GM13976 (cell line): ENCODE results near the gene AFF4.
"Not testable (repeated sequence)": the region's sequence is repeated elsewhere in the genome, so short reads cannot be mapped to it uniquely, and the experiment has no call there.

ENCODE experiments used
- DNase-seq: peaks from one replicate; pipeline ENCODE4 v3.0.0; 2012; ENCODE audit warnings: low spot score
- in situ Hi-C: fragments of 300-500 bp; cut with MboI; formaldehyde crosslinking; loops from one replicate; pipeline ENCODE4 v1.12.0; 2022; ENCODE audit warnings: low sequenced_read_pairs, mixed read lengths, inconsistent platforms; ENCODE audit not compliant: unreplicated experiment
- TF ChIP-seq, protein P1 (sequence below): IDR thresholded peaks from 2 replicates; pipeline ENCODE4 v1.5.1; 2012; ENCODE audit warnings: borderline replicate concordance, mild to moderate bottlenecking; ENCODE audit not compliant: insufficient read depth; ENCODE audit errors: extremely low read depth, missing control alignments, control extremely low read depth

The AFF4 gene

DNA sequence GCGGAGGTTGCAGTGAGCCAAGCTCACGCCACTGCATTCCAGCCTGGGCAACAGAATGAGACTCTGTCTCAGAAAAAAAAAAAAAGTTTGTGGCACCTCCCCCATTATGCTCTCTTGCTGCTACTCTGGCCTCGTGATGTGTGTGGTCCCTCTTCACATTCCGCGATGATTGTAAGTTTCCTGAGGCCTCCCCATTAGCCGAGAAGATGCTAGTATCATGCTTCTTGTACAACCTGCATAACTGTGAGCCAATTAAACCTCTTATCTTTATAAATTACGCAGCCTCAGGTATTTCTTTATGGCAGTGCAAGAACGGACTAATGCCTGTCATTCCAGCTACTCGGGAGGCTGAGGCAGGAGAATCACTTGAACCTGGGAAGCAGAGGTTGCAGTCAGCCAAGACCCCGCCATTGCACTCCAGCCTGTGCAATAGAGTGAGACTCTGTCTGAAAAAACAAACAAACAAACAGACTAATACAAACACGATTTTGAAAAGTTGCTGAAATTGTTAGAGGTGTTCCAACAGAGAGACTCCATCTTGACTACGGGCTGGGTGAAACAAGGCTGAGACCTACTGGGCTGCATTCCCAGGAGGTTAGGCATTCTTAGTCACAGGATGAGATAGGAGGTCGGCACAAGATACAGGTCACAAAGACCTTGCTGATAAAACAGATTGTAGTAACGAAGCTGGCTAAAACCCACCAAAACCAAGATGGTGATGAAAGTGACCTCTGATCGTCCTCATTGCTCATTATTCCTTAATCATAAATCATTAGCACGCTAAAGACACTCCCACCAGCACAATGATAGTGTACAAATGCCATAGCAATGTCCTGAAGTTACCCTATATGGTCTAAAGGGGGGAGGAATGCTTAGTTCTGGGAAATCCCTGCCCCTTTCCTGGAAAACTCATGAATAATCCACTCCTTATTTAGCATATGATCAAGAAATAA, 8.3 kb upstream of the AFF4 start:
- in situ Hi-C loops: no loop called here
- no peak for DNase-seq
- TF ChIP-seq, protein P1, sequence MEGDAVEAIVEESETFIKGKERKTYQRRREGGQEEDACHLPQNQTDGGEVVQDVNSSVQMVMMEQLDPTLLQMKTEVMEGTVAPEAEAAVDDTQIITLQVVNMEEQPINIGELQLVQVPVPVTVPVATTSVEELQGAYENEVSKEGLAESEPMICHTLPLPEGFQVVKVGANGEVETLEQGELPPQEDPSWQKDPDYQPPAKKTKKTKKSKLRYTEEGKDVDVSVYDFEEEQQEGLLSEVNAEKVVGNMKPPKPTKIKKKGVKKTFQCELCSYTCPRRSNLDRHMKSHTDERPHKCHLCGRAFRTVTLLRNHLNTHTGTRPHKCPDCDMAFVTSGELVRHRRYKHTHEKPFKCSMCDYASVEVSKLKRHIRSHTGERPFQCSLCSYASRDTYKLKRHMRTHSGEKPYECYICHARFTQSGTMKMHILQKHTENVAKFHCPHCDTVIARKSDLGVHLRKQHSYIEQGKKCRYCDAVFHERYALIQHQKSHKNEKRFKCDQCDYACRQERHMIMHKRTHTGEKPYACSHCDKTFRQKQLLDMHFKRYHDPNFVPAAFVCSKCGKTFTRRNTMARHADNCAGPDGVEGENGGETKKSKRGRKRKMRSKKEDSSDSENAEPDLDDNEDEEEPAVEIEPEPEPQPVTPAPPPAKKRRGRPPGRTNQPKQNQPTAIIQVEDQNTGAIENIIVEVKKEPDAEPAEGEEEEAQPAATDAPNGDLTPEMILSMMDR: no peak

DNA sequence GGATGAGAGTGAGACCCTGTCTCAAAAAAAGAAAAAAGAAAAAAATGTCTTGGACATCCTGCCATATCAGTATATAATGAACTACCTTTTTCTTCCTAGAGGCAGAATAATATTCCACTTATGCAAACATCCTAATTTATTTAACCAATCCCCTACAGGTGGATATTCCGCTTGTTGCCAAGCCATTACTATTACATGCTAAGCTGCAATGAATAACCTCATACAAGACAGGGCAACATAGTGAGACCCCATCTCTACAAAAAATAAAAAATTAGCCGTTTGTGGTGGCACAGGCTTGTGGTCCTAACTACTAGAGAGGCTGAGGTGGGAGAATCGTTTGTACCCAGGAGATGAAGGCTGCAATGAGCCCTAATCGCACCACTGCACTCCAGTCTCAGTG, 1.7 kb upstream of the AFF4 start:
- no peak for DNase-seq
- TF ChIP-seq, protein P1: no peak
- in situ Hi-C loops: no loop called here

DNA sequence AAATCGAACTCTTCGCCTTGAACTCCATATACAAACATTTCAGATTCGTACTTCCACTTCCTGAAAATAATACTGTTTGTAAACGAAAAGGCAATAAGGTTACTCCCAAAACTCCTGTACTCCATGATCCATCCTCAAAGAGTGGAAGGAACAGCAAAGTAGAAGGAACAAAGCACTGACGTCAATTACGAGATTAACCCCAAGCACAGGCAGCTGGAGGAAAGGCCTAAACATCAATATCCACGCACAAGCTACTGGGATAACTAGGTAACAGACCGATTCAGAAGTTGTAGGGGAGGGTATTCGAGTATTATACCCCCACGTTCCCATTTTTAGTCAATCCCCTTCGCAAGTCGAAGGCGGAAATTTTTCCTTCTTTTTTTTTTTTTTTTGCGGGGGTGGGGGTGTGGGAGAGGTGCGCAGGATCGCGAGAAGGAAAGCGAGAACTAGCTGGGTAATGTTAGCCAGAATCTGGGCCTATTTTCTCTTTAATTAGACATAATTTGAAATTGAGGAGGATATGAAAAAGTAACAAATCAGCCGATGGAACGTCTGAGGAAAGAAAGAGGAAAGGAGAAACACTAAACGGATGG, 909 bp downstream of the AFF4 start:
- in situ Hi-C loops: no loop called here
- TF ChIP-seq, protein P1: no peak
- peak; percentile 51 for DNase-seq

DNA sequence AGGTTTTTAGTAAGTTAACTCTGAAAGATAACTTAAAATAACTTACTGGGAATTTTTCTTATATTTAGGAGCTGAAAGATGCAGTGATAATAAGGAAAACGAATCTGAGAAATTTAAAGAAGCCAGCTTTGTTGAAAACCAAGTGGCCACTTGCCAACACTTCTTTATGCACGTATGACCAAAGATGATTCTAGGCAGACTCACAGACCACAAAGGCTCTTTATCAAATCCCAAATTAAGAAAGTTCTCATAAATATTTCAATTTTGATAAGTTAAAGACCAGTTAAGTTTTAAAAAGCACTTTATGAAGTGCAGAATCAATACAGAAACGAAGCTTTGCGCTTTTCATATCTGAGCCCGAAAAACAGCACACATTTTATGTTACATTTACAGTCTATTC, 1.5 kb downstream of the AFF4 start:
- in situ Hi-C loops: no loop called here
- no peak for DNase-seq
- TF ChIP-seq, protein P1: no peak

DNA sequence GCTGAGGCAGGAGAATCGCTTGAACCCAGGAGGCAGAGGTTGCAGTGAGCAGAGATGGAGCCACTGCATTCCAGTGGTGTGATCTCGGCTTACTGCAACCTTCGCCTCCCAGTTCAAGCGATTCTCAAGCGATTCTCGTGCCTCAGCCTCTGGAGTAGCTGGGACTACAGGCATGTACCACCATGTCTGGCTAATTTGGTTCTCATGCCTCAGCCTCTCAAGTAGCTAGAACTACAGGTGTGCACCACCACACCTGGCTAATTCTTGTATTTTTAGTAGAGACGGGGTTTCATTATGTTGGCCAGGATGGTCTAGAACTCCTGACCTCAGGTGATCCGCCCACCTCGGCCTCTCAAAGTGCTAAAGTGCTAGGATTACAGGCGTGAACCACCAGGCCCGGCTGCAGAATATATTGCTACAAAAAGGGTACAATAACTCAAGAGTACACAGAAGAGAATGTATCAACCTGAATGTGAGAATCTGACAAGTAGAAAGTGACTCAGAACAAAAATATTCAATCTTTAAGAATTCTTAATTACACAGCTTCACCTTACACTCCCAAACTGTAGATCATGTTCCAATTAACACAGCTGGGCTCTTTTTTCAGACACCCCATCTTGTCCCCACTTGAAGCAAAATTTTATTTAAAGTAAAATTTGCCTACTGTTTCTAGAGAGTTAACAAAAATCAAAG, 2.2 kb downstream of the AFF4 start:
- in situ Hi-C loops, DNase-seq: not testable (repeated sequence)

DNA sequence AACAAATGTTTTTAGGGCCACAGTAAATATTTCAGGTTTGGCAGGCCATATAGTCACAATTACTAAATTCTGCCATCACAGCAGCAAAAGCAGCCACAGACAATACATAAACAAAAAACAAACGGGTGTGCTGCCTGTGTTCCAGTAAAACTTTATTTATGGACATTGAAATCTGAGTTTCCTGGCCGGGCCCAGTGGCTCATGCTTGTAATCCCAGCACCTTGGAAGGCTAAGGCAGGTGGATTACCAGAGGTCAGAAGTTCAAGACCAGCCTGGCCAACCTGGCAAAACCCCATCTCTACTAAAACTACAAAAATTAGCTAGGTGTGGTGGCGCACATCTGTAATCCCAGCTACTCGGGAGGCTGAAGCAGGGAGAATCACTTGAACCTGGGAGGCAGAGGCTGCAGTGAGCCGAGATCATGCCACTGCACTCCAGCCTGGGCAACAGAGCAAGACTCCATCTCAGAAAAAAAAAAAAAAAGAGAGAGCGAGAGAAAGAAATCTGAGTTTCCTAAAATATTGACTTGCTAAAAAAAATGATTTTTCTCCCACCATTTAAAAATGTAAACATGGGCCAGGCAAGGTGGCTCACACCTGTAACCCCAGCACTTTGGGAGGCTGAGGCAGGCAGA, 7.2 kb downstream of the AFF4 start:
- DNase-seq, in situ Hi-C loops: not testable (repeated sequence)

DNA sequence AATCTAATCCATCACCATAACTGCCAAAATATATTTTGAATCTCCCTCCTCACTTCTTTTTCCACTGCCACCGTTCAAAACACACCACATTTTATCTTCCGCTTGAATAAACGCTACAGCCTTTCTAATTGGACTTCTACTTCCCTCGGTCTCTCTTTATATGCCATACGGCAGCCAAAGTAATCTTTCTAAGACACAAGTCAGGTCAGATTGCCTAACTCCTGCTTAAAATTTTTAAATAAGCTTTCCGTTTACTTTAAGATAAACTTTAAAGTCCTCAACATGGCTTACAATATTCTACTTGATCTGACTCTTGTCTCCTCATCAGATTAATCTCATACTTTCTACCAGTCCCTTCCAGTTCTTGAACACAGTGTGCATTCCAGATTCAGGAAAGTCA, 9.7 kb downstream of the AFF4 start:
- no peak for DNase-seq
- in situ Hi-C loops: no loop called here
- TF ChIP-seq, protein P1: no peak
